HG02884 (cell line): Measurements from ENCODE around the gene TTR.

ENCODE experiments used
- ATAC-seq: cut with Tn5 transposase; IDR thresholded peaks from one replicate; pipeline ENCODE4 v1.9.1; 2021; ENCODE audit warnings: mild to moderate bottlenecking, moderate library complexity; ENCODE audit not compliant: unreplicated experiment

The TTR gene

GRCh38 chr18:31591628-31592027, at the start of gene TTR:
TTR (plus strand) TSS chr18:31591877; CDS start chr18:31591903, 26 bp downstream.
- ATAC-seq, result no peak

DNA sequence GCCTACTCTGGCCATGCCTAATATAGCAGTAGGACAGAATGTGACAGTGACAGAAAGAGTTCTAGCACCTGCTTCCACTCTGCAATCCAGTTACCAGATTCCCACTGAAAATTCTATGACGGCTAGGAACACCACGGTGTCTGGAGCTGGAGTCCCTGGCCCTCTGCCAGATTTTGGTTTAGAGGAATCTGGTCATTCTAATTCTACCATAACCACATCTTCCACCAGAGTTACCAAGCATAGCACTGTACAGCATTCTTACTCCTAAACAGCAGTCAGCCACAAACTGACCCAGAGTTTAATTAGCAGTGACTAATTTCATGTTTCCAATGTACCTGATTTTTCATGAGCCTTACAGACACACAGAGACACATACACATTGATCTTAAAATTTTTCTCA, 45.2 kb upstream of the TTR start:
- no peak for ATAC-seq

- ATAC-seq, result no peak
These were observed 42.8 kb upstream of the TTR start for GRCh38 chr18:31548853-31549252.

GRCh38 chr18:31549416-31549815, 42.3 kb upstream of the TTR start:
- ATAC-seq, result no peak

DNA sequence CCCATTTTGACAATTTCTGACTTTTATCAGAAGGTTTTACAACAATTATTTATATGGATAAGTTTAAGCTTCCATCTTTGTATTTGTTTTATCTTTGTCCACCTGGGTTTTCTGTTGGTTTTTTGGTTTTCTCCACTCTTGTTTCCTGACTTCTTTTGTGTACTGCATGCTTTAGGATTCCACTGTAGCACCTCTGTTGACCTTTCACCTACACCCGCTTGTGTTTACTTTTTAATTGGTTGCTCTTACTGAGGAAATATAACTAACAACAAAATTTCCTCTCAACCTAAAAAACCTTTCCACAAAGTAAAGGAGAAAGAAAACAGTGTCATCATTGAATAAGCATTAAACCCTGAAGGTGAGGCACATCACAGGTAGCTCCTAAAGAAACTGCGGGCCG, 39.8 kb upstream of the TTR start:
- ATAC-seq, result no peak

- ATAC-seq, result no peak
These were observed 37.9 kb upstream of the TTR start for GRCh38 chr18:31553800-31554199.

DNA sequence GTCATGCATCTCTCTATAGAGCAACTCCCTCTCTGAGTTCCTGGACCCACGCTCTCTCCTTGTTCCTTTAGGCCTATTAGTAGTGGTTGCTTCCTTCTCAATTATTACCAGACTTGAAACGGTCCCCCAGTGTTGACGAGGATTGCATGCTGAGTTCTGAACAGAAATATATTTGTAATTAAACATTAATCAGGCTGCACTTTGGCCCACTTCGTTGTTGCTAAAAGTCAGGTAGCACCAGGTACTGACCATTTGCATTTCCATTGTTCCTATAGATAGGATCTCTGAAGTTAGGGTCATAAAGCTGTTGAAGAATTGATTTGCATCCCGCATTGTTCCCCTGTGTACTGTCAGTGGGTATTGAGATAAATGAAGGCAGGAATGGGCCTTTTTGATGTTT, 36.9 kb upstream of the TTR start:
- no peak for ATAC-seq

GRCh38 chr18:31555971-31556747, 35.5 kb upstream of the TTR start:
- peak; percentile 65 for ATAC-seq

DNA sequence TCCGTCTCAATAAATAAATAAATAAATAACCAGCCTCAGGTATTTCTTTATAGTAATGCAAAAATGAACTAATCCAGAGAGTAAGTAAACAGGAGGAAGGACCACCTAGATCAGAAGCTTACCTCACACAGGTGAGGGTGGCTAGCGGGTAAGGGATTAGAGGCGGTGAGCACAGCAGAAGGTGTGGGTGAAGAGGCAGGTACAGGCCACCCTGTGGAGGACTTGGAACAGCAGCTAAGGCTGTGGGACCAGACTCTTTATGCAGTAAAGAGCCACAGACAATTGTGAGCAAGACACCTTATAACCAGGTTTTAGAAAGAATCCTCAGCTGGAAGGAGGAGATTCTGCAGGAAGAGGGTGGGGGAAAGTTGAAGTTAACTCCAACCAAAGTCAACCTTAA, 34.2 kb upstream of the TTR start:
- no peak for ATAC-seq

GRCh38 chr18:31558567-31558966, 33.1 kb upstream of the TTR start:
- no peak for ATAC-seq

- no peak for ATAC-seq
These were observed 29.0 kb upstream of the TTR start for GRCh38 chr18:31562726-31563125.

- no peak for ATAC-seq
These were observed 27.9 kb upstream of the TTR start for GRCh38 chr18:31563778-31564177.

- no peak for ATAC-seq
These were observed 26.3 kb upstream of the TTR start for GRCh38 chr18:31565345-31565744.

DNA sequence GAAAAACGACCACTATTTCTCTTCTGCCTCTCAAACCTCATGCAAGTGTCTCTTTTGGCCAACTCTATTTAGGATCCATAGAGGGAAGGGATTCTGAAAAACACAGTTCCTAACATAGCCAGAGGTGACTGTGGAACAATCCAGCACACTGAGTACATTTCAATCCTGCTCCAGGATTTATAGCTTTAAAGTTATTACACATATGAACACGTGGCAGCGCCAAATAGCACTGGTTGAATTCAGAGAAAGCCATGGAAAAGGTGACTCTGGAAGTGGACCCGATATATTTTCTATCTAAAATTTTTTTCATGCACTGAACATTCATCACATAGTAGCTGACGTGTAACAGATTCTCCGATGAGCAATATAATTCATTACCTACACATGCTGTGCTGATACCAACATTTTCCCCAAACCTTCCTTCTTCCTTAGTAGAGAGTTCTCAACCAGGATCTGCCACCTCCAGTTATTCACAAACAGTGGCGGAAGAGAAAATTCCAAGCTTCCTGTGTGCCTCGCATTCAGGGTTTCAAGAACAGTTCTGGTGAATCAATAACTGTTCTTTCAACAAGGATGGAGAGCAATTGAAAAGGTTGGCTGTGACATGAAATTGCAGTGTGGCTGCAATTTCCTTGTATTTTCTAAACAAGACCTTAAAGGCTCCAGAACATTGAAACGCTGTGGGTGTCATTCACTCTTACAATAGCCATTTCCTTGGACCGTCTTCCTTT, 25.7 kb upstream of the TTR start:
- no peak for ATAC-seq

GRCh38 chr18:31566576-31567306, 24.9 kb upstream of the TTR start:
- ATAC-seq, result no peak

GRCh38 chr18:31572368-31572767, 19.3 kb upstream of the TTR start:
- ATAC-seq, result no peak

DNA sequence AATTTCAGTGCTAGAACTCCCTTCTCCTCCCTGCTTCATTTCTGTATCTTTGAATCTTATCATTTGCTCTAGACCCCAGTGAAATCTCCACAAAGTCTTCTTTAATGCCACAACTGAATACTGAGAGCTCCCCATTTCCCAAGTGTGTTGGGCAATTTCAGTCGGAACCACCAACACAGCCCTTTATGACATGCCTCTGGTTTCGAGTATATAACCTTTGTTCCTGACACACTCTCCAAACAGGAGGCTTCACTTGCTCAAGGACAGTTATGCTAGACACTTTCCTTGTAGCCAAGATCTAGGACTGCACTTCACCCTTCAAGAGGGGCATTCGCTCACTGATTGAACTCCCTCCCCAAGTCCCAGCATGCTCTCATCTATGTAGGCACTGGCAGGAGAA, 18.6 kb upstream of the TTR start:
- no peak for ATAC-seq

- no peak for ATAC-seq
These were observed 17.3 kb upstream of the TTR start for GRCh38 chr18:31574359-31574758.

DNA sequence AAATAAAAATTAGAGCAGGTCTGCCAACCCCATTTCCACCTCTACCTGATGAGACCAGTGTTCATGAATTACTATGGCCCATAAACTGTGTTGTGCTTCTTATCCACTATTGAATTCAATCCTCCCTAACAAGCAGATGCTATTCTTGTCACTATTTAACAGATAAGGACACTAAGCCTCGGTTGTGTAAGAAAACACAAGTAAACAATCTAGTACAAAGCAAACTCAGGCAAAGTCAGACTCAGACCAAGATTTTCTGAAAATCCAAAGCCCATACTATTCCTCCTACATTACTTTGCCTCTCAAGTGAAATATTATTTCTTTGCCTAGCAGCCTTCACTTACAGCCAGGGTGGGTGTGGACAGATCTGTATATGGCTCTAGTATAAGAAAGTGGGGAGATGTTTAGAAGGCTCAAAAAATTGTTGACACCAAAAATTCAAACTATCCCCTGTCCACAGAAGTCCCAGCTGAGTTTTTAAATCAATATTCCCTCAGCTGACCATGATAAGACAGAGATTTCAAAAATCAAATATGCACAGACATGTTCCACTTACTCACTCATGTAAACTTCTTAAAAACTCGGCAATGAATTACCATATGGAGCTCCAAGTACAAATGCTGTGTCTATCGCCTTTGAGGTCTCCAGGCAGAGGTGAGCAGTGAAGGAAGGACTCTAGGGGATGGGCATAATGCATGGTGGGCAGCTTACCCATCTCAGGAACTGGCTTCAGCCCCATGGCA, 16.0 kb upstream of the TTR start:
- ATAC-seq, result no peak

- ATAC-seq, result no peak
These were observed 15.0 kb upstream of the TTR start for GRCh38 chr18:31576670-31577069.

GRCh38 chr18:31577195-31577594, 14.5 kb upstream of the TTR start:
- no peak for ATAC-seq
